Glutamatergic neuron (in vitro differentiated cells): ENCODE data around the gene LMX1B. TPM values are rescaled to one million over a fixed set of nuclear protein-coding genes. Genes with fewer than 3 reads are reported as not detected.

Source experiments
- DNase-seq: peaks from one replicate; pipeline ENCODE4 v3.0.0; 2022
- H3K27ac Mint-ChIP-seq: one replicate; pipeline ENCODE4 v1.8.0; 2020; ENCODE audit warnings: mild to moderate bottlenecking, mixed read lengths, inconsistent platforms; ENCODE audit not compliant: unreplicated experiment
- H3K27me3 Mint-ChIP-seq: one replicate; pipeline ENCODE4 v1.8.0; 2020; ENCODE audit warnings: mild to moderate bottlenecking, moderate library complexity, mixed read lengths, inconsistent platforms; ENCODE audit not compliant: unreplicated experiment
- H3K36me3 Mint-ChIP-seq: one replicate; pipeline ENCODE4 v1.8.0; 2020; ENCODE audit warnings: mild to moderate bottlenecking, mixed read lengths, inconsistent platforms; ENCODE audit not compliant: unreplicated experiment
- H3K4me1 Mint-ChIP-seq: one replicate; pipeline ENCODE4 v1.8.0; 2020; ENCODE audit warnings: mild to moderate bottlenecking, low read depth, mixed read lengths, inconsistent platforms; ENCODE audit not compliant: unreplicated experiment
- H3K4me3 Mint-ChIP-seq: one replicate; pipeline ENCODE4 v1.8.0; 2020; ENCODE audit warnings: mild to moderate bottlenecking, mixed read lengths, inconsistent platforms; ENCODE audit not compliant: unreplicated experiment
- H3K9me3 Mint-ChIP-seq: one replicate; pipeline ENCODE4 v1.8.0; 2020; ENCODE audit warnings: mild to moderate bottlenecking, moderate library complexity, mixed read lengths, inconsistent platforms; ENCODE audit not compliant: unreplicated experiment
- CTCF ChIP-seq: fragments of 200-600 bp; sonication (generic); IDR thresholded peaks from one replicate; pipeline ENCODE4 v1.5.0; 2021; ENCODE audit not compliant: partially characterized antibody, unreplicated experiment
- total RNA-seq: library from RNA; stranded (reverse); fragmentation: NEBNext Ultra II Directional; extraction: Animal tissue kit (Norgen Biotek cat#: 25700); gene quantifications from one replicate; pipeline ENCODE4 v1.2.1, GENCODE V29; 2021; ENCODE audit not compliant: unreplicated experiment

The LMX1B gene
- total RNA-seq, 1 donor from 2014 or later = 0.27 TPM

- H3K27ac Mint-ChIP-seq = no peak overlapping the region
- no peak overlapping the region for H3K4me3 Mint-ChIP-seq
- H3K36me3 Mint-ChIP-seq = peaks cover 4% of the 10 kb centered on the region
- TF ChIP-seq CTCF = no peak
- H3K9me3 Mint-ChIP-seq = peaks cover 3% of the 10 kb centered on the region
- no peak for DNase-seq
- H3K27me3 Mint-ChIP-seq = peaks cover 17% of the 10 kb centered on the region
- peaks cover 3% of the 10 kb centered on the region for H3K4me1 Mint-ChIP-seq
Measured at GRCh38 chr9:126607086-126607485, 6.6 kb upstream of the LMX1B start.

GRCh38 chr9:126607731-126608130 is 6.0 kb upstream of the LMX1B start:
- H3K4me3 Mint-ChIP-seq = no peak overlapping the region
- H3K27me3 Mint-ChIP-seq = peaks cover 17% of the 10 kb centered on the region
- peaks cover 4% of the 10 kb centered on the region for H3K4me1 Mint-ChIP-seq
- DNase-seq = no peak
- no peak for TF ChIP-seq CTCF
- H3K9me3 Mint-ChIP-seq = peaks cover 3% of the 10 kb centered on the region
- no peak overlapping the region for H3K27ac Mint-ChIP-seq
- H3K36me3 Mint-ChIP-seq = peaks cover 5% of the 10 kb centered on the region

DNA sequence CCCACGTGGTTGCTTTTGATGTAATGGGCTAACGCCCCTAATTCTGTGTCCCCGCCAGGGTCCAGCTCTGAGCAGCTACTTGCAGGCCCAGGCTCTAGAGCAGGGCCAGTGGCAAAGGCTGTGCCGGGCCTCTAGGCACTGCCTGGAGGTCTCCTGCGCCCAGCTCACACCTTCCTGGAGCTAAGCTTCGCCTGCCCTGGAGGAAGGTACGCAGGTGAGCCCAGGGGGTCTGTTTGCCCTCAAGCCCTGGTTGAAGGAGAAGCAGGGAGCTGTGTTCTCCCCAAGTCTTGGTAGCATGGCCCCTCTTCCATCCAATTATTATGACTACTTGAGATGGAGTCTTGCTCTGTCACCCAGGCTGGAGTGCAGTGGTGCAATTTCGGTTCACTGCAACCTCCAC is 5.2 kb upstream of the LMX1B start:
- no peak for TF ChIP-seq CTCF
- Mint-ChIP-seq H3K27me3 (peaks cover 20% of the 10 kb centered on the region), H3K36me3 (peaks cover 5% of the 10 kb centered on the region), H3K27ac (no peak overlapping the region), H3K4me1 (peaks cover 4% of the 10 kb centered on the region), H3K9me3 (peaks cover 4% of the 10 kb centered on the region), H3K4me3 (no peak overlapping the region)
- no peak for DNase-seq

GRCh38 chr9:126609191-126609590 is 4.5 kb upstream of the LMX1B start:
- Mint-ChIP-seq H3K36me3 (peaks cover 5% of the 10 kb centered on the region), H3K4me3 (no peak overlapping the region), H3K27ac (no peak overlapping the region), H3K4me1 (peaks cover 4% of the 10 kb centered on the region), H3K9me3 (peaks cover 4% of the 10 kb centered on the region), H3K27me3 (peaks cover 15% of the 10 kb centered on the region)
- DNase-seq = peak; percentile 9
- no peak for TF ChIP-seq CTCF

GRCh38 chr9:126609711-126610388 is 3.9 kb upstream of the LMX1B start:
- H3K4me1 Mint-ChIP-seq = peaks cover 4% of the 10 kb centered on the region
- peaks cover 20% of the 10 kb centered on the region for H3K27me3 Mint-ChIP-seq
- no peak overlapping the region for H3K4me3 Mint-ChIP-seq
- peaks cover 8% of the 10 kb centered on the region for H3K9me3 Mint-ChIP-seq
- H3K27ac Mint-ChIP-seq = no peak overlapping the region
- TF ChIP-seq CTCF = no peak
- DNase-seq = peak; percentile 17
- H3K36me3 Mint-ChIP-seq = peaks cover 5% of the 10 kb centered on the region
